C4-2B (cell line): ENCODE measurements around the gene TMEM150A.
"Not testable (repeated sequence)": the region's sequence is repeated elsewhere in the genome, so short reads cannot be mapped to it uniquely, and the experiment has no call there.

Experiments used
- H3K27ac ChIP-seq: fragments of 450-650 bp; 2 replicates; pipeline ENCODE4 v1.5.1; 2017
- CTCF ChIP-seq: fragments of 450-650 bp; conservative IDR thresholded peaks from 2 replicates; pipeline ENCODE4 v1.5.1; 2017; ENCODE audit warnings: mild to moderate bottlenecking
- ZFX ChIP-seq: fragments of 450-650 bp; IDR thresholded peaks from 2 replicates; pipeline ENCODE4 v1.6.1; 2017

The TMEM150A gene

GRCh38 chr2:85628658-85629057 lies 26.2 kb upstream of the TMEM150A start:
- H3K27ac ChIP-seq, result no peak overlapping the region

GRCh38 chr2:85623991-85624390 lies 21.5 kb upstream of the TMEM150A start:
- H3K27ac ChIP-seq, result no peak overlapping the region
- TF ChIP-seq CTCF (no peak), ZFX (no peak)

More at GRCh38 chr2:85628658-85629057, 26.2 kb upstream of the TMEM150A start:
- TF ChIP-seq ZFX (no peak), CTCF (no peak)

GRCh38 chr2:85621338-85621737 lies 18.8 kb upstream of the TMEM150A start:
- TF ChIP-seq ZFX, result no peak

GRCh38 chr2:85619617-85620016 lies 17.1 kb upstream of the TMEM150A start:
- H3K27ac ChIP-seq, result no peak overlapping the region
- TF ChIP-seq ZFX (no peak), CTCF (no peak)

More at GRCh38 chr2:85621338-85621737, 18.8 kb upstream of the TMEM150A start:
- H3K27ac ChIP-seq, result no peak overlapping the region

- H3K27ac ChIP-seq, result not testable (repeated sequence)
Measured at GRCh38 chr2:85617723-85618122, 15.2 kb upstream of the TMEM150A start.

GRCh38 chr2:85615413-85615728 lies 12.9 kb upstream of the TMEM150A start:
- H3K27ac ChIP-seq, result peak overlapping the region; percentile 87
- no peak for TF ChIP-seq ZFX
- no peak for TF ChIP-seq CTCF

- H3K27ac ChIP-seq, result not testable (repeated sequence)
Measured at GRCh38 chr2:85614757-85615156, 12.3 kb upstream of the TMEM150A start.

- no peak overlapping the region for H3K27ac ChIP-seq
- TF ChIP-seq ZFX, result no peak
- no peak for TF ChIP-seq CTCF
Measured at GRCh38 chr2:85613717-85614515, 11.4 kb upstream of the TMEM150A start.

GRCh38 chr2:85611705-85612587 lies 9.4 kb upstream of the TMEM150A start, which contains the start of gene C2orf68:
Gene C2orf68, minus strand, starts transcription at chr2:85612066. Its CDS starts 82 bp downstream, at chr2:85611984.
- TF ChIP-seq ZFX (peak; percentile 79), CTCF (no peak)
- H3K27ac ChIP-seq, result peak within 1 kb of the TSS; percentile 79
